CD14-positive monocyte (primary cell): Measurements from ENCODE around the gene KIAA1614. TPM values are rescaled to one million over a fixed set of nuclear protein-coding genes. Genes with fewer than 3 reads are reported as not detected.

Experiments used
- DNase-seq, 3 donors: peaks; one replicate each; pipeline ENCODE4 v3.0.0-alpha.2; 2011 to 2022
- H2AFZ ChIP-seq: 2 replicates; pipeline ENCODE4 v1.6.0; 2012; ENCODE audit warnings: mild to moderate bottlenecking, low read depth, low read length, inconsistent platforms; ENCODE audit not compliant: insufficient read depth, poor library complexity, severe bottlenecking
- H3K27ac ChIP-seq, 2 donors: 1 replicate in 1 of 2; 2 replicates in 1 of 2; pipeline ENCODE4 v1.5.1; 2012 to 2013; ENCODE audit warnings: low read length in 2 of 2, control low read depth in 1 of 2, inconsistent platforms in 1 of 2, low read depth in 1 of 2, mild to moderate bottlenecking in 1 of 2
- H3K27me3 ChIP-seq, 2 donors: one replicate each; pipeline versions ENCODE4 v1.6.0 to v1.6.1; 2011 to 2013; ENCODE audit warnings: low read length in 2 of 2; ENCODE audit not compliant: control insufficient read depth in 2 of 2, insufficient read depth in 2 of 2
- H3K36me3 ChIP-seq, 2 donors: replicated peaks in 1 of 2; 1 replicate in 1 of 2; 2 replicates in 1 of 2; pipeline versions ENCODE4 v1.5.1 to v1.6.1; 2012 to 2013; ENCODE audit warnings: low read length in 2 of 2, control low read depth in 1 of 2, inconsistent platforms in 1 of 2, mild to moderate bottlenecking in 1 of 2; ENCODE audit not compliant: insufficient read depth in 2 of 2, control insufficient read depth in 1 of 2
- H3K4me1 ChIP-seq, 2 donors: 1 replicate in 1 of 2; 2 replicates in 1 of 2; pipeline versions ENCODE4 v1.5.1 to v1.6.1; 2012 to 2013; ENCODE audit warnings: low read length in 2 of 2, control low read depth in 1 of 2, inconsistent platforms in 1 of 2, mild to moderate bottlenecking in 1 of 2, moderate library complexity in 1 of 2; ENCODE audit not compliant: insufficient read depth in 2 of 2, control insufficient read depth in 1 of 2
- H3K4me2 ChIP-seq: replicated peaks from 2 replicates; pipeline ENCODE3; 2012; ENCODE audit warnings: low read length, moderate library complexity, mild to moderate bottlenecking; ENCODE audit not compliant: poor library complexity, severe bottlenecking; ENCODE audit errors: extremely low read depth
- H3K4me3 ChIP-seq, 3 experiments: fragments of 200-600 bp in 1 of 3; sonication (generic) in 1 of 3; replicated peaks in 1 of 3; 1 replicate in 2 of 3; 2 replicates in 1 of 3; pipeline ENCODE4 v1.5.1; 2011 to 2013; ENCODE audit warnings: low read length in 3 of 3, mild to moderate bottlenecking in 3 of 3, control low read depth in 2 of 3, low read depth in 2 of 3, inconsistent platforms in 1 of 3, moderate library complexity in 1 of 3
- H3K79me2 ChIP-seq: 2 replicates; pipeline ENCODE4 v1.6.0; 2012; ENCODE audit warnings: mild to moderate bottlenecking, control low read depth, inconsistent platforms, low read length, moderate library complexity; ENCODE audit not compliant: insufficient read depth
- H3K9ac ChIP-seq: 2 replicates; pipeline ENCODE4 v1.6.0; 2017; ENCODE audit warnings: low read length, mild to moderate bottlenecking; ENCODE audit not compliant: insufficient read depth, poor library complexity, severe bottlenecking
- H3K9me3 ChIP-seq, 2 donors: replicated peaks in 1 of 2; 1 replicate in 1 of 2; 2 replicates in 1 of 2; pipeline versions ENCODE4 v1.5.1 to v1.6.1; 2012 to 2013; ENCODE audit warnings: low read length in 2 of 2, control low read depth in 1 of 2; ENCODE audit not compliant: control insufficient read depth in 1 of 2, insufficient read depth in 1 of 2
- H4K20me1 ChIP-seq: 2 replicates; pipeline ENCODE4 v1.6.0; 2012; ENCODE audit warnings: mild to moderate bottlenecking, low read length, control low read depth, moderate library complexity; ENCODE audit not compliant: insufficient read depth
- H3K27ac Mint-ChIP-seq, 7 donors: one replicate each; pipeline ENCODE4 v1.8.0; 2020; ENCODE audit warnings: mild to moderate bottlenecking in 7 of 7, mixed read lengths in 7 of 7, moderate library complexity in 6 of 7, inconsistent platforms in 2 of 7
- H3K27me3 Mint-ChIP-seq, 3 donors: one replicate each; pipeline ENCODE4 v1.8.0; 2021 to 2022; ENCODE audit warnings: low read depth in 3 of 3, mild to moderate bottlenecking in 3 of 3, mixed read lengths in 3 of 3, moderate library complexity in 3 of 3, inconsistent platforms in 1 of 3
- H3K36me3 Mint-ChIP-seq, 2 donors: one replicate each; pipeline ENCODE4 v1.8.0; 2020; ENCODE audit warnings: mixed read lengths in 2 of 2, inconsistent platforms in 1 of 2, mild to moderate bottlenecking in 1 of 2
- H3K4me1 Mint-ChIP-seq: one replicate; pipeline ENCODE4 v1.8.0; 2020; ENCODE audit warnings: mild to moderate bottlenecking, mixed read lengths
- H3K4me3 Mint-ChIP-seq, 2 donors: one replicate each; pipeline ENCODE4 v1.8.0; 2020; ENCODE audit warnings: mild to moderate bottlenecking in 2 of 2, mixed read lengths in 2 of 2, moderate library complexity in 1 of 2
- H3K9me3 Mint-ChIP-seq, 7 donors: one replicate each; pipeline ENCODE4 v1.8.0; 2020 to 2022; ENCODE audit warnings: mixed read lengths in 7 of 7, mild to moderate bottlenecking in 6 of 7, moderate library complexity in 6 of 7, inconsistent platforms in 2 of 7
- WGBS: methylation state at CpG from one replicate; pipeline ENCODE4 v1.1.5; 2013; ENCODE audit warnings: missing lambda C conversion rate; ENCODE audit not compliant: insufficient coverage; 5-methylcytosine and 5-hydroxymethylcytosine counted together
- intact Hi-C, 2 donors: fragments of 100-400 bp; cut with micrococcal nuclease; formaldehyde crosslinking; loops; one replicate each; pipeline versions ENCODE4 v1.15.0 to v1.15.1; 2023
- polyA plus RNA-seq, 3 donors: library from polyadenylated mRNA; depleted of rRNA in 1 of 3; unstranded in 2 of 3; stranded (reverse) in 1 of 3; fragments of 300-500 nt in 2 of 3; fragments of >200 nt in 1 of 3; fragmentation: Illumina TruSeq in 2 of 3; gene quantifications; 1 replicate in 2 of 3; 2 replicates in 1 of 3; pipeline ENCODE4 v1.2.3, GENCODE V29; 2012 to 2021
- TF ChIP-seq, protein P1 (sequence below): fragments of 200-600 bp; IDR thresholded peaks from one replicate; pipeline ENCODE4 v1.8.0; 2022; ENCODE audit warnings: antibody characterized with exemption, mild to moderate bottlenecking

The KIAA1614 gene
- polyA plus RNA-seq, 3 donors, result 0.08 TPM; not detected in 2

DNA sequence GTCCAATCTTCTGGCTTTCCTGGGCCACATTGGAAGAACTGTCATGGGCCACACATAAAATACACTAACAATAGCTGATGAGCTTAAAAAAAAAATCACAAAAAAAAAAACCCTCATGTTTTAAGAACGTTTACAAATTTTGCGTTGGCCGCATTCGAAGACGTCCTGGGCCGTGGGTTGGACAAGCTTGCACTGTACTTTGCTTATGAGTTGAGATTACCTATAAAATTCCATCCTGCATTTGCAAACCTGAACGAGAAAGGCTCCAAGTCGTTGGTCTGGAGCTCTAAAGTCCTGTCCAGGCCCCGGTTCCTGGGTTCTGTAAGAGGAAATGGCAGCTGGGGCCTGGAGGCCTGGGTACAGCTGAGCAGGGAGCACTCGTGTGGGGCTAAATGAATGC lies 51.4 kb downstream of the KIAA1614 start:
- TF ChIP-seq, protein P1, sequence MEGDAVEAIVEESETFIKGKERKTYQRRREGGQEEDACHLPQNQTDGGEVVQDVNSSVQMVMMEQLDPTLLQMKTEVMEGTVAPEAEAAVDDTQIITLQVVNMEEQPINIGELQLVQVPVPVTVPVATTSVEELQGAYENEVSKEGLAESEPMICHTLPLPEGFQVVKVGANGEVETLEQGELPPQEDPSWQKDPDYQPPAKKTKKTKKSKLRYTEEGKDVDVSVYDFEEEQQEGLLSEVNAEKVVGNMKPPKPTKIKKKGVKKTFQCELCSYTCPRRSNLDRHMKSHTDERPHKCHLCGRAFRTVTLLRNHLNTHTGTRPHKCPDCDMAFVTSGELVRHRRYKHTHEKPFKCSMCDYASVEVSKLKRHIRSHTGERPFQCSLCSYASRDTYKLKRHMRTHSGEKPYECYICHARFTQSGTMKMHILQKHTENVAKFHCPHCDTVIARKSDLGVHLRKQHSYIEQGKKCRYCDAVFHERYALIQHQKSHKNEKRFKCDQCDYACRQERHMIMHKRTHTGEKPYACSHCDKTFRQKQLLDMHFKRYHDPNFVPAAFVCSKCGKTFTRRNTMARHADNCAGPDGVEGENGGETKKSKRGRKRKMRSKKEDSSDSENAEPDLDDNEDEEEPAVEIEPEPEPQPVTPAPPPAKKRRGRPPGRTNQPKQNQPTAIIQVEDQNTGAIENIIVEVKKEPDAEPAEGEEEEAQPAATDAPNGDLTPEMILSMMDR, result no peak
- no peak overlapping the region for H3K4me3 Mint-ChIP-seq
- peaks cover 3% of the 10 kb centered on the region in 2 donors for H3K4me1 ChIP-seq

DNA sequence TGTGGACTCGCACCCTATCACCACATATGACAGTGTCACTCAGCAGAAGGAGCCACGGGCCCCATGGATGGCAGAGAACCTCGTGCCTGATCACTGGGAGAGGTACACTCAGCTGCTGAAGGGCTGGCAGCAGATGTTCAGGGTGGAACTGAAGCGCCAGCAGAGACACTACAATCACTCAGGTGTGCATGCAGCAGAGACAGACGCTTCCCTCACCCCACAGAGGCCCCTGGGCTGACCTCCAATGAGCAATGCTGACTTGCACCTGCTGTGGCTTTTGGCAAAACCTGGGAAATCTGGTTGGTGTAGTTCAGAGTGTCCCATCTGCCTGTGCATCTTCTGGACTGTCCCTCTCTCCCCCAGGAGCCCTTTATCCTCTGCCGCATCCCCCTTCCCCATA lies 51.9 kb downstream of the KIAA1614 start:
- H3K36me3 Mint-ChIP-seq, result peaks cover 73 to 82% of the 10 kb centered on the region in 2 donors
- H3K4me3 Mint-ChIP-seq, result no peak overlapping the region
- no peak overlapping the region for H3K27ac Mint-ChIP-seq
- Histone ChIP-seq H4K20me1 (peaks cover 92% of the 10 kb centered on the region), H3K9ac (no peak overlapping the region), H3K79me2 (no peaks in the 10 kb centered on the region), H3K4me3 (no peak overlapping the region), H2AFZ (no peak overlapping the region), H3K27ac (no peak overlapping the region), H3K36me3 (peaks cover 21 to 82% of the 10 kb centered on the region in 2 donors), H3K9me3 (no peaks in the 10 kb centered on the region), H3K4me2 (no peak overlapping the region), H3K27me3 (no peaks in the 10 kb centered on the region), H3K4me1 (peaks cover 8% of the 10 kb centered on the region in 2 donors)
- TF ChIP-seq, protein P1, result no peak
- WGBS, result 98% methylated on average over 6 of the region's 6 CpGs
- peaks cover 0 to 6% (median 5%) of the 10 kb centered on the region in 3 donors for H3K27me3 Mint-ChIP-seq
- DNase-seq, result no peak
- peaks cover 8% of the 10 kb centered on the region for H3K4me1 Mint-ChIP-seq
- intact Hi-C loops, result no loop called here
- peaks cover 0 to 3% (median 0%) of the 10 kb centered on the region in 7 donors for H3K9me3 Mint-ChIP-seq

More for the DNA sequence above, 51.4 kb downstream of the KIAA1614 start:
- Histone ChIP-seq H3K4me3 (no peak overlapping the region), H3K27ac (no peak overlapping the region), H4K20me1 (peaks cover 88% of the 10 kb centered on the region), H3K9ac (no peak overlapping the region), H2AFZ (no peak overlapping the region), H3K27me3 (no peaks in the 10 kb centered on the region), H3K4me2 (no peak overlapping the region), H3K79me2 (no peaks in the 10 kb centered on the region), H3K9me3 (no peaks in the 10 kb centered on the region), H3K36me3 (peaks cover 23 to 87% of the 10 kb centered on the region in 2 donors)
- no peak overlapping the region for H3K27ac Mint-ChIP-seq
- WGBS, result 60% methylated on average over 1 of the region's 10 CpGs
- H3K27me3 Mint-ChIP-seq, result peaks cover 0 to 6% (median 5%) of the 10 kb centered on the region in 3 donors
- peaks cover 76 to 83% of the 10 kb centered on the region in 2 donors for H3K36me3 Mint-ChIP-seq
- intact Hi-C loops, result no loop called here
- peaks cover 0 to 3% (median 0%) of the 10 kb centered on the region in 7 donors for H3K9me3 Mint-ChIP-seq
- DNase-seq, result no peak
- peaks cover 3% of the 10 kb centered on the region for H3K4me1 Mint-ChIP-seq
